Common myeloid progenitor, CD34-positive (primary cell): ENCODE results near the gene ZNRF4.

ENCODE experiments used
- CTCF ChIA-PET: fragments of 350-600 bp; sonication (Branson Sonifier 250); formaldehyde crosslinking; loops from one replicate; lab custom pipeline; 2021; ENCODE audit warnings: antibody characterized with exemption; lab: Charles Lee
- POLR2A ChIA-PET: fragments of 350-600 bp; sonication (Branson Sonifier 250); formaldehyde crosslinking; loops from one replicate; lab custom pipeline; 2021; ENCODE audit warnings: antibody characterized with exemption; lab: Charles Lee
- DNase-seq, 3 donors: peaks; one replicate each; pipeline versions ENCODE4 v3.0.0 to v3.0.0-alpha.2; 2013
- H3K27ac ChIP-seq, 2 experiments: 1 replicate in 1 of 2; 2 replicates in 1 of 2; pipeline ENCODE4 v1.7.0; 2013; ENCODE audit warnings: inconsistent platforms in 2 of 2, low read length in 2 of 2, mild to moderate bottlenecking in 2 of 2, low read depth in 1 of 2, moderate library complexity in 1 of 2; ENCODE audit not compliant: severe bottlenecking in 2 of 2, insufficient read depth in 1 of 2, poor library complexity in 1 of 2
- H3K27me3 ChIP-seq, 5 experiments: replicated peaks in 2 of 5; 1 replicate in 3 of 5; 2 replicates in 2 of 5; pipeline versions ENCODE4 v1.6.1 to v1.7.0; 2013; ENCODE audit warnings: low read length in 4 of 5, mild to moderate bottlenecking in 2 of 5, moderate library complexity in 2 of 5, inconsistent platforms in 1 of 5; ENCODE audit not compliant: insufficient read depth in 5 of 5, control insufficient read depth in 4 of 5
- H3K36me3 ChIP-seq, 4 experiments: 1 replicate in 2 of 4; 2 replicates in 2 of 4; pipeline versions ENCODE4 v1.6.1 to v1.7.0; 2013; ENCODE audit warnings: low read length in 3 of 4, control low read depth in 1 of 4, mild to moderate bottlenecking in 1 of 4; ENCODE audit not compliant: control insufficient read depth in 4 of 4, insufficient read depth in 4 of 4
- H3K4me1 ChIP-seq, 4 experiments: 1 replicate in 3 of 4; 2 replicates in 1 of 4; pipeline versions ENCODE4 v1.6.1 to v1.7.1; 2013; ENCODE audit warnings: low read length in 3 of 4, mild to moderate bottlenecking in 3 of 4, control low read depth in 1 of 4, inconsistent platforms in 1 of 4, moderate library complexity in 1 of 4; ENCODE audit not compliant: control insufficient read depth in 4 of 4, insufficient read depth in 4 of 4; ENCODE audit errors: control extremely low read depth in 1 of 4
- H3K4me3 ChIP-seq, 7 experiments: 1 replicate in 4 of 7; 2 replicates in 3 of 7; pipeline versions ENCODE4 v1.5.1 to v1.7.0; 2013; ENCODE audit warnings: mild to moderate bottlenecking in 7 of 7, low read length in 6 of 7, moderate library complexity in 6 of 7, inconsistent platforms in 2 of 7, low read depth in 2 of 7, control low read depth in 1 of 7; ENCODE audit not compliant: insufficient read depth in 4 of 7, control insufficient read depth in 1 of 7; ENCODE audit errors: extremely low read depth in 1 of 7
- H3K9me3 ChIP-seq, 5 experiments: 1 replicate in 4 of 5; 2 replicates in 1 of 5; pipeline versions ENCODE4 v1.6.1 to v1.7.1; 2013; ENCODE audit warnings: low read length in 4 of 5, mild to moderate bottlenecking in 2 of 5, inconsistent platforms in 1 of 5, low read depth in 1 of 5, moderate library complexity in 1 of 5; ENCODE audit not compliant: control insufficient read depth in 4 of 5, insufficient read depth in 2 of 5; ENCODE audit errors: control extremely low read depth in 1 of 5
- WGBS: methylation state at CpG from one replicate; pipeline ENCODE4 v1.1.5; 2013; ENCODE audit not compliant: insufficient coverage; 5-methylcytosine and 5-hydroxymethylcytosine counted together

ZNRF4 gene

DNA sequence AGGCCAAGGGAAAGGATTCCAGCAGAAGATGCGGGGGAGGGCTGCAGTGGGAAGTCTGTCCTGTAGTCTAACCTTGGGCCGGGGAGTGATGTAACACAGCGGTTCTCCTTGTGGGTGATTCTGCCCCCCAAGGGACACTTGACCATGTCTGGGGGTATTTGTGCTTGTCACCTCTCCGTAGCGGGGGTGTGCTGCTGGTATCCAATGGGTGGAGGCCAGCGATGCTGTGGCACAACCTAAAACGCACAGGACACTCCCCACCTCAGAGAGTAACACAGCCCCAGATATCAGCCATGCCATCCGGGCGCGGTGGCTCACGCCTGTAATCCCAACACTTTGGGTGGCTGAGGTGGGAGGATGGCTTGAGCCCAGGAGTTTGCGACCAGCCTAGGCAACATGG lies 36.3 kb downstream of the ZNRF4 start:
- Histone ChIP-seq H3K27ac (no peak overlapping the region), H3K4me1 (no peaks in the 10 kb centered on the region), H3K4me3 (no peak overlapping the region), H3K9me3 (peaks cover 0 to 1% (median 0%) of the 10 kb centered on the region in 5 experiments), H3K36me3 (no peaks in the 10 kb centered on the region), H3K27me3 (peaks cover 0 to 64% (median 13%) of the 10 kb centered on the region in 5 experiments)
- CTCF ChIA-PET = no interaction called here
- DNase-seq = no peak
- WGBS = 91% methylated on average over 5 of the region's 12 CpGs
- POLR2A ChIA-PET = no interaction called here

DNA sequence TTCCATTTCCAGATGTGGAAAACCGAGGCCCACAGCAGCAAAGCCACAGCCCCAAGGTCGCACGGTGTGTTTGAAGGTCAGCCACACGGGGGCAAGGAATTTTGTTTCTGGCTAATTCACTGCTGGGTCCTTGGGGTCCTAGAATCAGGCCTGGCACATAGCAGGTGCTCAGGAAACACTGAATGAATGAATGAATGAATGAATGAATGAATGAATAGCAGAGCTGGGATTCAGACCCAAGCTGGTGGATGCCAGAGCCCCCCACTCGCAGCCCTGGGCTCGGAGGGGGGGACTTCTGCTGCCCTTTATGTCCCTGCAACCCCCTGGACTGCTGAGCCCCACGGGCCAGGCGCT lies 37.0 kb downstream of the ZNRF4 start:
- H3K36me3 ChIP-seq = no peaks in the 10 kb centered on the region
- no peaks in the 10 kb centered on the region for H3K9me3 ChIP-seq
- H3K27me3 ChIP-seq = peaks cover 0 to 65% (median 13%) of the 10 kb centered on the region in 5 experiments
- WGBS = 64% methylated on average over 8 of the region's 8 CpGs
- no peak for DNase-seq
- CTCF ChIA-PET = no interaction called here
- H3K4me1 ChIP-seq = no peaks in the 10 kb centered on the region
- no peak overlapping the region for H3K27ac ChIP-seq
- no peak overlapping the region for H3K4me3 ChIP-seq
- POLR2A ChIA-PET = no interaction called here

DNA sequence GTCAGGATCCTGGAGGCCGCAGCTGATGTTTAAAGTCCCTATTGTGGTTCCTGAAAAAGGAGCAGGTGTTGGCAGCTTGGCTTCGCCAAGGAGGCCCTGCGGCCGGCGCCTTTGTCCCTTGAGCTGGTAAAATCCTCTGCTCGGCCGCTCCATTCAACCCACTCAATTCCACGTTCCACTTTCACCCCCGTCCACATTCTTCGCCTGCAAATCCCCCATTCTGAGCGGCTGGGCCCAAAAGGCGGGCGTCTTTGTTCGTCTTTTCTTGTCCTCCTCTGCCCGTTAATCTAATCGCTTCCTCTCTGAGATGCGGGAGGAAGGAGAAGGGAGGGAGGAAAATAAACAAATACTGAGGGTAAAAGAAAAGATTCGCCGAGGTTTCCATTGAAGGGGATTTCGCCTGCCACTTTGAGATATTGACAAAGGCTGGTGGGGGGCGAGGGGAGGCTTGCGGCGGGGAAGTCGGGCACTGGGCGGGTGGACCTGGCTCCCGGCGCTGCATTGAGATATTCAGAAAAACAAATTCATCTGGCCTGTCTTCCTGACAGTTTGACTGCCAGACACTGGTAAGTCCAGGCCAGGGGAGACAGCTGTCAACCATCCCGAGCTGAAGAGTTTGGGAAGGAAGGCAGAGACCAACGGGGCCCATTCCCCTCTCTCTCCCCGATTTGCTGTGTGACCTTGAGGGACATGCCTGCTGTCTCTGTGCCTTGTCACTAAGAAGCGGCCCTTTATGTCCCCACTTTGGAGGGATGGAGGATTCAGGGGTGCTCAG lies 37.6 kb downstream of the ZNRF4 start:
- 7% methylated on average over 16 of the region's 31 CpGs for WGBS
- Histone ChIP-seq H3K27ac (no peak overlapping the region), H3K9me3 (no peaks in the 10 kb centered on the region), H3K4me1 (no peaks in the 10 kb centered on the region), H3K27me3 (peaks cover 0 to 68% (median 14%) of the 10 kb centered on the region in 5 experiments), H3K36me3 (no peaks in the 10 kb centered on the region), H3K4me3 (no peak overlapping the region)
- DNase-seq = no peak
- ChIA-PET CTCF (no interaction called here), POLR2A (no interaction called here)

DNA sequence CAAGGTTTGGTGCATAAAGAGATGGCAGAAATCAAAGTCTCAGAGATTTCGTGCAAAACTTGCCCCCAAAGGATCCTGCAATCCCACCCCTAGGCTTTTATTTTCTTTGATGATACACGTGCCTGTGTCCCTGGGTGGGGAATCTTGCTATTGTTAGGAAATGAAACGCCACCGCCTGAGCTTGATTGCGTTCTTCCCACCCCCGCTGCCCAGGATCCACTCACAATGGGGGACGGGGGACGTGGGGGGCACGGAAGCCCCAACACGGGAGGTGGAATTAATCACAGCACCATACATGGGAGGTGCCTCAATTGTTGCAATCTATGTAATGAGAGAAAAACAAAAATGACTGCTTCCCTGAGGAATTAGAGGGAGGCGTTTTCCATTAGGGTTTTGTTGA lies 39.6 kb downstream of the ZNRF4 start:
- H3K4me1 ChIP-seq = no peaks in the 10 kb centered on the region
- no peaks in the 10 kb centered on the region for H3K36me3 ChIP-seq
- H3K27me3 ChIP-seq = peaks cover 0 to 79% (median 16%) of the 10 kb centered on the region in 5 experiments
- 67% methylated on average over 5 of the region's 11 CpGs for WGBS
- ChIA-PET CTCF (no interaction called here), POLR2A (no interaction called here)
- H3K4me3 ChIP-seq = no peak overlapping the region
- no peak for DNase-seq
- H3K9me3 ChIP-seq = peaks cover 0 to 4% (median 3%) of the 10 kb centered on the region in 5 experiments
- no peak overlapping the region for H3K27ac ChIP-seq

DNA sequence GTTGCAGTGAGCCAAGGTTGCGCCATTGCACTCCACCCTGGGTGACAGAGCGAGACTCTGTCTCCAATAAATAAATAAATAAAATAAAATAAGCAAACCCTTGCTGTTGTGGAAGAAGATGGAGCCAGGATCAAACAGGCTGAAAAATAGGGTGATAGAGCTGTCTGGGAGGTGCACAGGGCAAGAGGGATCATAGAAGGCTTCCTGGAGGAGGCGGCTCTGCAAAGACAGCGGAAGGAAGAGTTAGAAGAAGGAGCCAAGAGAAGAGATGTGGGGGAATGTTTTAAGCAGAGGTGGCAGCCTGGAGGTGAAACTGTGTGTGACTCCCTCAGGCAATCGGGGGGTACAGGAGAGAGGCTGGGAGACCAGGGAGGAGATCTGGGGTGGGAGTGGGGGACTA lies 40.6 kb downstream of the ZNRF4 start:
- Histone ChIP-seq H3K9me3 (peaks cover 1 to 12% (median 3%) of the 10 kb centered on the region in 5 experiments), H3K4me3 (no peak overlapping the region), H3K27ac (no peak overlapping the region), H3K36me3 (no peaks in the 10 kb centered on the region), H3K27me3 (peaks cover 0 to 75% (median 16%) of the 10 kb centered on the region in 5 experiments), H3K4me1 (no peaks in the 10 kb centered on the region)
- no peak for DNase-seq
- WGBS = 92% methylated on average over 3 of the region's 5 CpGs
- POLR2A ChIA-PET = no interaction called here
- CTCF ChIA-PET = no interaction called here

DNA sequence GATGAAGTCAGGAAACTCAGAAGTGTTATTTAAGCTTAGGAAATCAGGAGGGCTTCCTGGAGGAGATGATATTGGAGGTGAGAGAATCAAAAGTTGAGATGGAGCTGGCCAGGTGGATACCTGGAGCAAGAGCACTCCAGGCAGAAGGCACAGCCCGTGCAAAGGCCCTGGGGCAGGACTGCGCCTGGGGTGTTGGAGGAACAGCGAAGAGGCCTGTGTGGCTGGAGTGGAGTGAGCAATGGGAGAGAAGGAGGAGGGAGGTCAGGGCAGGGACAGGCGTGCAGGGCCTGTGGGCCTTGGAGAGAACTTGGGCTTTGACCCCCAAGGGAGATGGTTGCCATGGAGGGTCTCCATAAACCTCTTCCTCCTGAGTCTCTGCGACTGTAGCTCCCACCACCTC lies 42.1 kb downstream of the ZNRF4 start:
- H3K36me3 ChIP-seq = no peaks in the 10 kb centered on the region
- no peak for DNase-seq
- POLR2A ChIA-PET = no interaction called here
- H3K9me3 ChIP-seq = peaks cover 1 to 24% (median 10%) of the 10 kb centered on the region in 5 experiments
- H3K4me3 ChIP-seq = no peak overlapping the region
- H3K27me3 ChIP-seq = peaks cover 0 to 66% (median 14%) of the 10 kb centered on the region in 5 experiments
- H3K4me1 ChIP-seq = no peaks in the 10 kb centered on the region
- CTCF ChIA-PET = no interaction called here
- WGBS = 63% methylated on average over 3 of the region's 5 CpGs
- H3K27ac ChIP-seq = no peak overlapping the region

DNA sequence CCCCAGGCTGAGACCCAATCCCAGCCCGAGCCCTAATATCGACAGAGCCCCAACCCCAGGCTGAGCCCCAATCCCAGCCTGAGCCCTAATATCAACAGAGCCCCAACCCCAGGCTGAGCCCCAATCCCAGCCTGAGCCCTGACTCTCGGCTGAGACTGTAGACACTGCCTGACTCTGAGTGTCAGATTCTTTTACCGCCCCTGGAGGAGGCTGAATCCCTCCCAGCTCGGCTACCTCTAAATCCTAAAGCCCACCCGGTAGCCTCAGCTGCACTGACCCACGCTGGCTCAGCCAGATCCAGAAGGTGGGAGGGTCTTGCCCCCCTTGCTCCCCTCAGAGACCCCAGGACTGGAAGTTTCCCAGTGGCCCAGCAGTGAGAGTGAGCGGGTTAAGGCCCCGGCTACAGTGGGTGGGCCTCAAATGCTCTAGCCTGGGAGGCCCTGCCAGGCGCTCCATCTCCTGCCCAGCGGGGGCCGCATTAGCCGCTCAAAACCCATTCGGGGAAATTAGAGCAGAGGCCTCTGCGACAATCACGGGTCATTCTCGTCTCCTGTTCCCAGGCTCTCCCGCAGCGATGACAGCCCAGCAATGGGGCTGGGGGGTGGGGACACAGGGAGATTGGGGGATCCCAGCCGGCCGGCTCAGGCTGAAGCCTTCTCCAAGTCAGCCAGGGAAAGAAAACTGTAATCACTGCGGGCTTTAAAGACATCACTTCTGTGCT lies 43.8 kb downstream of the ZNRF4 start:
- no peaks in the 10 kb centered on the region for H3K36me3 ChIP-seq
- DNase-seq = no peak
- no peak overlapping the region for H3K4me3 ChIP-seq
- H3K27me3 ChIP-seq = peaks cover 0 to 49% (median 8%) of the 10 kb centered on the region in 5 experiments
- peaks cover 1 to 35% (median 18%) of the 10 kb centered on the region in 5 experiments for H3K9me3 ChIP-seq
- H3K4me1 ChIP-seq = no peaks in the 10 kb centered on the region
- no peak overlapping the region for H3K27ac ChIP-seq
- 13% methylated on average over 20 of the region's 22 CpGs for WGBS
- ChIA-PET CTCF (no interaction called here), POLR2A (no interaction called here)
